HCT116 (cell line): ENCODE measurements around the gene PIGA. TPM values are rescaled to one million over a fixed set of nuclear protein-coding genes. Genes with fewer than 3 reads are reported as not detected.

Source experiments
- ATAC-seq: fragments of 200-7000 bp; cut with Tn5 transposase; 2 replicates; pipeline ENCODE4 v1.9.1; 2020; ENCODE audit warnings: mild to moderate bottlenecking, moderate library complexity
- BruUV-seq: library from RNA; stranded (reverse); fragments of 400-500 nt; replicated peaks from 2 replicates; lab custom pipeline; 2021; lab: Mats Ljungman, UMichigan
- CTCF ChIA-PET: fragments of 300-600 bp; sonication (Branson Sonifier 250); formaldehyde crosslinking; loops from one replicate; lab custom pipeline; 2021; ENCODE audit warnings: antibody characterized with exemption; lab: Charles Lee
- POLR2A ChIA-PET: fragments of 300-600, 350-600 bp; sonication (Branson Sonifier 250); formaldehyde crosslinking; loops from one replicate; lab custom pipeline; 2021; ENCODE audit warnings: antibody characterized with exemption; lab: Charles Lee
- RAD21 ChIA-PET, 2 experiments: fragments of 300-600 bp; sonication (Branson Sonifier 250); formaldehyde crosslinking; loops; one replicate each; lab custom pipeline; 2023; ENCODE audit warnings: low total read pairs in 2 of 2; ENCODE audit not compliant: uncharacterized antibody in 2 of 2, unreplicated experiment in 2 of 2, low non-redundant PET in 1 of 2; lab: Charles Lee
- DNase-seq: peaks from one replicate; pipeline ENCODE4 v3.0.0-alpha.2; 2010; ENCODE audit warnings: low read depth, low spot score
- H2AFZ ChIP-seq: fragments of 200-600 bp; shearing (Covaris generic), sonication (generic); 2 replicates; pipeline ENCODE4 v1.6.1; 2017; ENCODE audit warnings: low read depth, mixed run types, mixed read lengths, antibody characterized with exemption, low read length; ENCODE audit not compliant: poor library complexity, severe bottlenecking
- H3K27ac ChIP-seq: 2 replicates; pipeline ENCODE4 v1.5.1; 2012; ENCODE audit warnings: low read depth, low read length
- H3K27me3 ChIP-seq: fragments of 200-600 bp; sonication (generic); 2 replicates; pipeline ENCODE4 v1.6.1; 2016; ENCODE audit warnings: mixed run types, low read length, mixed read lengths; ENCODE audit not compliant: insufficient read depth
- H3K36me3 ChIP-seq, 2 experiments: fragments of 200-500 bp in 1 of 2; fragments of 200-600 bp in 1 of 2; sonication (Bioruptor generic) in 1 of 2; sonication (generic) in 1 of 2; 2 replicates each; pipeline versions ENCODE4 v1.5.1 to v1.6.1; 2014 to 2016; ENCODE audit warnings: low read length in 2 of 2, inconsistent platforms in 1 of 2, mixed read lengths in 1 of 2, mixed run types in 1 of 2; ENCODE audit not compliant: insufficient read depth in 2 of 2, control insufficient read depth in 1 of 2
- H3K4me1 ChIP-seq, 2 experiments: fragments of 200-600 bp in 1 of 2; sonication (generic) in 1 of 2; 2 replicates each; pipeline versions ENCODE4 v1.5.1 to v1.6.1; 2012 to 2017; ENCODE audit warnings: low read length in 2 of 2, inconsistent platforms in 1 of 2, mild to moderate bottlenecking in 1 of 2, mixed read lengths in 1 of 2, mixed run types in 1 of 2, moderate library complexity in 1 of 2; ENCODE audit not compliant: insufficient read depth in 2 of 2, control insufficient read depth in 1 of 2
- H3K4me2 ChIP-seq: fragments of 200-600 bp; sonication (generic); 2 replicates; pipeline ENCODE4 v1.6.1; 2017; ENCODE audit warnings: mixed run types, low read length, mixed read lengths
- H3K4me3 ChIP-seq, 2 experiments: fragments of 200-600 bp in 1 of 2; sonication (generic) in 1 of 2; replicated peaks in 1 of 2; 2 replicates each; pipeline ENCODE4 v1.5.1; 2011 to 2016; ENCODE audit warnings: low read length in 2 of 2, control low read depth in 1 of 2, low read depth in 1 of 2, mild to moderate bottlenecking in 1 of 2, mixed read lengths in 1 of 2, mixed run types in 1 of 2
- H3K79me2 ChIP-seq: fragments of 200-600 bp; sonication (generic); 2 replicates; pipeline ENCODE4 v1.6.1; 2017; ENCODE audit warnings: mild to moderate bottlenecking, mixed run types, low read length, moderate library complexity, mixed read lengths; ENCODE audit not compliant: insufficient read depth
- H3K9ac ChIP-seq: fragments of 200-600 bp; sonication (generic); 2 replicates; pipeline ENCODE4 v1.6.1; 2016; ENCODE audit warnings: low read length, mixed read lengths
- H3K9me2 ChIP-seq: fragments of 200-600 bp; sonication (generic), shearing (Covaris generic); 2 replicates; pipeline ENCODE4 v1.6.1; 2017; ENCODE audit warnings: mixed run types, mild to moderate bottlenecking, moderate library complexity; ENCODE audit not compliant: insufficient read depth
- H3K9me3 ChIP-seq, 2 experiments: fragments of 200-500 bp in 1 of 2; fragments of 200-600 bp in 1 of 2; sonication (Bioruptor generic) in 1 of 2; sonication (generic) in 1 of 2; 2 replicates each; pipeline ENCODE4 v1.6.1; 2014 to 2017; ENCODE audit warnings: low read length in 2 of 2, mixed read lengths in 2 of 2, inconsistent platforms in 1 of 2, low read depth in 1 of 2, mild to moderate bottlenecking in 1 of 2, mixed run types in 1 of 2, moderate library complexity in 1 of 2; ENCODE audit not compliant: control insufficient read depth in 1 of 2, insufficient read depth in 1 of 2
- H4K20me1 ChIP-seq: fragments of 200-600 bp; sonication (generic), shearing (Covaris generic); 2 replicates; pipeline ENCODE4 v1.6.1; 2017; ENCODE audit warnings: mixed run types, mild to moderate bottlenecking, moderate library complexity; ENCODE audit not compliant: insufficient read depth
- ATF3 ChIP-seq: IDR thresholded peaks from 2 replicates; pipeline ENCODE4 v1.6.1; 2012
- CBX3 ChIP-seq: IDR thresholded peaks from 2 replicates; pipeline ENCODE4 v1.6.1; 2012; ENCODE audit warnings: low read depth
- CEBPB ChIP-seq: IDR thresholded peaks from 2 replicates; pipeline ENCODE4 v1.6.1; 2012; ENCODE audit warnings: low read depth
- CTCF ChIP-seq, 3 experiments: fragments of 200-600 bp in 1 of 3; sonication (generic) in 1 of 3; IDR thresholded peaks in 2 of 3; conservative IDR thresholded peaks in 1 of 3; 2 replicates each; pipeline ENCODE4 v1.5.1; 2012 to 2017; ENCODE audit warnings: low read depth in 2 of 3, low read length in 2 of 3, antibody characterized with exemption in 1 of 3, borderline replicate concordance in 1 of 3, control low read depth in 1 of 3, mild to moderate bottlenecking in 1 of 3, mixed read lengths in 1 of 3, mixed run types in 1 of 3, moderate library complexity in 1 of 3; ENCODE audit not compliant: insufficient read depth in 1 of 3
- EGR1 ChIP-seq: IDR thresholded peaks from 2 replicates; pipeline ENCODE4 v1.6.1; 2012; ENCODE audit warnings: low read depth
- ELF1 ChIP-seq: IDR thresholded peaks from 2 replicates; pipeline ENCODE4 v1.6.1; 2012; ENCODE audit warnings: low read depth, borderline replicate concordance
- EZH2 ChIP-seq: fragments of 200-600 bp; sonication (generic); IDR thresholded peaks from 2 replicates; pipeline ENCODE4 v1.6.1; 2017; ENCODE audit warnings: antibody characterized with exemption, mixed run types
- FOSL1 ChIP-seq: IDR thresholded peaks from 2 replicates; pipeline ENCODE4 v1.6.1; 2012; ENCODE audit warnings: low read depth
- POLR2A ChIP-seq: IDR thresholded peaks from 2 replicates; pipeline ENCODE4 v1.7.0; 2011; ENCODE audit warnings: borderline replicate concordance; ENCODE audit not compliant: insufficient read depth, insufficient read length; ENCODE audit errors: extremely low read depth
- POLR2AphosphoS5 ChIP-seq: IDR thresholded peaks from 2 replicates; pipeline ENCODE4 v1.6.1; 2011; ENCODE audit warnings: mild to moderate bottlenecking, low read depth, low read length, moderate library complexity
- RAD21 ChIP-seq: IDR thresholded peaks from 2 replicates; pipeline ENCODE4 v1.6.1; 2012; ENCODE audit warnings: low read depth, mild to moderate bottlenecking
- SP1 ChIP-seq: IDR thresholded peaks from 2 replicates; pipeline ENCODE4 v1.6.1; 2012; ENCODE audit warnings: low read depth
- TCF7L2 ChIP-seq: IDR thresholded peaks from 2 replicates; pipeline ENCODE4 v1.7.0; 2011; ENCODE audit warnings: borderline replicate concordance, inconsistent platforms; ENCODE audit not compliant: insufficient read depth, insufficient read length; ENCODE audit errors: extremely low read depth
- YY1 ChIP-seq: IDR thresholded peaks from 2 replicates; pipeline ENCODE4 v1.6.1; 2011; ENCODE audit warnings: low read length, low read depth, moderate library complexity, mild to moderate bottlenecking; ENCODE audit not compliant: insufficient replicate concordance; ENCODE audit errors: extremely low read depth
- ZBTB33 ChIP-seq: IDR thresholded peaks from 2 replicates; pipeline ENCODE4 v1.6.1; 2011; ENCODE audit warnings: mild to moderate bottlenecking, low read length, moderate library complexity; ENCODE audit not compliant: insufficient replicate concordance; ENCODE audit errors: extremely low read depth
- ZFX ChIP-seq: fragments of 450-650 bp; IDR thresholded peaks from 2 replicates; pipeline ENCODE4 v1.6.1; 2017
- intact Hi-C: fragments of 100-400 bp; cut with micrococcal nuclease; formaldehyde crosslinking; loops from 2 replicates; pipeline ENCODE4 v1.10.0; 2022
- total RNA-seq: library from RNA; stranded (reverse); gene quantifications from one replicate; pipeline ENCODE4 v1.2.1, GENCODE V29; 2021; ENCODE audit not compliant: unreplicated experiment

The PIGA gene
- total RNA-seq, 1 experiment from 2014 or later: 12.7 TPM

DNA sequence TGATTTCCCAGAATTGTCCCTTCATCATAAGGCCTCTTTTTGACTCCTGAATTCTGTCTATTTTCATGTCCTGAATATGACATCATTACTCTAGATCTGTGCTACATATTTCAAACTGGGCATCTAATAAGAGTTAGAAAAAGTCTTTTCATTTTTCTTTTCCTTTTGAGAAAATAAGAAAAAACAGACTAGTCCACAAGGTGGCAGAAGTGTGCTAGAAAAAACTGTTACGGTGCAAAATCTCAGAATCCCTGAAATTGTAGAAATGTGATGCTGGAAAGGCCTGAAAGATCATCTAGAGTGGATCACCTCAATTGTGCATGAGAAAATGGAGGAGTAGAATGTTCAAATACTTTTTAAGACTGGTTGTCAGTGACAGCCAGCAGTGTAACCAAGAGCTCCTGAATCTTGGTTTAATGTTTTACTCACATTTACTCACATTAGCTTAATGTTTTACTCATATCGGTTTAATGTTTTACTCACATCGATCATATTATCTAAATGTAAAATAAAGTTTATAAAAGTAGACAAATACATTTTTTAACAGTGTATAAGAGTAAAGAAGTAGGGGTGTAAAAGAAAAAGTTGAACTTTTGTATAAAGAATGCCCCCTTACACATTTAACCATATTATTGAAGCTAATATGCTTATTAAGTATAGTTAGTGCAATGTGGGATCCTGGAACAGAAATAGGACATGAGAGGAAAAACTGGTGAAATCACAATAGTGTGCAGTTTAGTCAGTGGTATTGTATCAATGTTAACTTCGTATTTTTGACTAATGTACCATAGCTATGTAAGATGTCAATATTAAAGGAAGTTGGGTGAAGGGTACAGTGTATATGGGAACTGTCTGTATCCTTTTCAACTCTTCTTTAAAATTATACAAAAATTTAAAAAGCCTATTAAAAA lies 35.1 kb downstream of the PIGA start:
- no peaks in the 10 kb centered on the region for H3K4me1 ChIP-seq
- ChIA-PET RAD21 (interaction anchor here in 1 of 2 experiments (0.5 kb wide), 1 partner anchor 10 kb away, joined by 5 read pairs; no protein-coding TSS in a partner anchor), POLR2A (no interaction called here), CTCF (interaction anchor here (0.8 kb wide), 1 partner anchor 10 kb away, joined by 4 read pairs; no protein-coding TSS in a partner anchor)
- no peaks in the 10 kb centered on the region for H4K20me1 ChIP-seq
- no peaks in the 10 kb centered on the region for H3K36me3 ChIP-seq
- H2AFZ ChIP-seq: no peak overlapping the region
- H3K27me3 ChIP-seq: no peaks in the 10 kb centered on the region
- H3K27ac ChIP-seq: no peak overlapping the region
- H3K9me2 ChIP-seq: no peaks in the 10 kb centered on the region
- ATAC-seq (no peak), DNase-seq (no peak)
- H3K9me3 ChIP-seq: no peaks in the 10 kb centered on the region
- H3K4me3 ChIP-seq: no peak overlapping the region
- TF ChIP-seq EZH2: no peak
- peak; percentile 42; the same call in 1 of the 2 replicates for TF ChIP-seq RAD21
- no peak for TF ChIP-seq YY1
- no peak for TF ChIP-seq FOSL1
- TF ChIP-seq ZBTB33: no peak
- TF ChIP-seq POLR2AphosphoS5: no peak
- no peak for TF ChIP-seq SP1
- TF ChIP-seq ATF3: no peak
- TF ChIP-seq CTCF (IDR thresholded peaks at IDR 0.05 in 2 of 3, conservative IDR thresholded peaks at IDR 0.05 in 1 of 3; ENCODE audit: borderline replicate concordance in 1 of 3, insufficient read depth in 1 of 3, low read depth in 2 of 3, low read length in 2 of 3): peak in 2 of 3 experiments; percentile 34 to 51; a peak in 2 of 6 replicates
- TF ChIP-seq POLR2A: no peak
- no peak for TF ChIP-seq CBX3
- TF ChIP-seq EGR1: no peak
- TF ChIP-seq TCF7L2: no peak
- no peak for TF ChIP-seq ELF1
- no peak for TF ChIP-seq CEBPB
- TF ChIP-seq ZFX: no peak
- no peak overlapping the region for H3K4me2 ChIP-seq
- BruUV-seq: no TSS peak
- intact Hi-C loops: loop anchor here (5.0 kb wide), 1 partner anchor 172 kb away; no protein-coding TSS in a partner anchor
- H3K9ac ChIP-seq: no peak overlapping the region
- H3K79me2 ChIP-seq: no peaks in the 10 kb centered on the region
